ENCODE results near the gene SLC35B3. TPM values are rescaled to one million over a fixed set of nuclear protein-coding genes. Genes with fewer than 3 reads are reported as not detected.

SLC35B3 gene
- total and polyA plus RNA-seq, 2 donors (not counting 3 experiments of a cell fraction or from before 2014, with no cell fraction given), result 11.9 to 21.5 TPM

DNA sequence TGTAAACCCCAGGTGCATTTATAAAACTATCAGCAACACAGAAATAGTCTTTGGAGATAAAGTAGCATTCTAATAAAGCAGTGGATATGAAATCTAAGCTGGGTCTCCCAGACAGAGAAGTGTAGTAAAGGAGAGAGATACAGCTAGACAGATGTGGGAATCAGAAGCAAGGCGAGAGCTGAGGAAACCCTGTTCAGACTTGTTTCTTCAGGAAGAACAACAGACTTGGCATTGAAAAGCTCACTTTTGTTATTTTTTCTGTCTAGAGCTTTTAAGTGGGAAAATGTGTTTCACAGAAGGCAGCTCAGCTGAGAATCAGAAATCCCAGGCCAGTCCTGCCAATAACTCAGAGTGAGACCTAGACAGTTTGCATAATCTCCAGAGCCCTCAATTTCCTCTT, 52.9 kb downstream of the SLC35B3 start:
- Histone ChIP-seq H3K27ac (ENCODE audit: insufficient read depth, low read depth, low read length) (no peak overlapping the region), H2AFZ (ENCODE audit: low read depth, low read length) (no peak overlapping the region), H3K27me3 (ENCODE audit: control insufficient read depth in 2 of 2, insufficient read depth in 2 of 2, low read length in 2 of 2) (no peaks in the 10 kb centered on the region), H3K79me2 (ENCODE audit: control insufficient read depth, insufficient read depth, low read length) (no peaks in the 10 kb centered on the region), H3K4me1 (ENCODE audit: control insufficient read depth, extremely low read depth, insufficient read depth, low read length) (no peaks in the 10 kb centered on the region), H3K9ac (replicated peaks; ENCODE audit: extremely low read depth, insufficient read depth, low read length) (no peak overlapping the region), H4K20me1 (replicated peaks; ENCODE audit: control insufficient read depth, extremely low read depth, insufficient read depth, low read length) (no peaks in the 10 kb centered on the region), H3K9me3 (replicated peaks; ENCODE audit: control insufficient read depth, insufficient read depth, low read length) (no peaks in the 10 kb centered on the region), H3K4me2 (ENCODE audit: insufficient read depth, low read length) (no peak overlapping the region), H3K36me3 (ENCODE audit: control insufficient read depth in 2 of 2, extremely low read depth in 1 of 2, insufficient read depth in 2 of 2, low read length in 2 of 2) (no peaks in the 10 kb centered on the region), H3K4me3 (replicated peaks in 1 of 3; ENCODE audit: insufficient read depth in 1 of 3, low read depth in 1 of 3, low read length in 3 of 3) (no peak overlapping the region), H3K9me1 (replicated peaks; ENCODE audit: control insufficient read depth, extremely low read depth, insufficient read depth, low read length) (no peaks in the 10 kb centered on the region)
- ChIA-PET POLR2A (no interaction called here), CTCF (no interaction called here)
- TF ChIP-seq EZH2 (IDR thresholded peaks at IDR 0.05; ENCODE audit: borderline replicate concordance, low read depth, low read length, severe bottlenecking), result no peak
- no peak for TF ChIP-seq GATA2 (IDR thresholded peaks at IDR 0.05; ENCODE audit: insufficient read depth, insufficient read length, low read depth, low read length)
- TF ChIP-seq, protein P1, sequence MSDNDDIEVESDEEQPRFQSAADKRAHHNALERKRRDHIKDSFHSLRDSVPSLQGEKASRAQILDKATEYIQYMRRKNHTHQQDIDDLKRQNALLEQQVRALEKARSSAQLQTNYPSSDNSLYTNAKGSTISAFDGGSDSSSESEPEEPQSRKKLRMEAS (IDR thresholded peaks at IDR 0.05; ENCODE audit: insufficient read depth, insufficient read length), result no peak
- no peak for TF ChIP-seq POLR2AphosphoS5 (IDR thresholded peaks at IDR 0.05; ENCODE audit: insufficient read depth, low read depth, low read length)
- TF ChIP-seq, protein P2, sequence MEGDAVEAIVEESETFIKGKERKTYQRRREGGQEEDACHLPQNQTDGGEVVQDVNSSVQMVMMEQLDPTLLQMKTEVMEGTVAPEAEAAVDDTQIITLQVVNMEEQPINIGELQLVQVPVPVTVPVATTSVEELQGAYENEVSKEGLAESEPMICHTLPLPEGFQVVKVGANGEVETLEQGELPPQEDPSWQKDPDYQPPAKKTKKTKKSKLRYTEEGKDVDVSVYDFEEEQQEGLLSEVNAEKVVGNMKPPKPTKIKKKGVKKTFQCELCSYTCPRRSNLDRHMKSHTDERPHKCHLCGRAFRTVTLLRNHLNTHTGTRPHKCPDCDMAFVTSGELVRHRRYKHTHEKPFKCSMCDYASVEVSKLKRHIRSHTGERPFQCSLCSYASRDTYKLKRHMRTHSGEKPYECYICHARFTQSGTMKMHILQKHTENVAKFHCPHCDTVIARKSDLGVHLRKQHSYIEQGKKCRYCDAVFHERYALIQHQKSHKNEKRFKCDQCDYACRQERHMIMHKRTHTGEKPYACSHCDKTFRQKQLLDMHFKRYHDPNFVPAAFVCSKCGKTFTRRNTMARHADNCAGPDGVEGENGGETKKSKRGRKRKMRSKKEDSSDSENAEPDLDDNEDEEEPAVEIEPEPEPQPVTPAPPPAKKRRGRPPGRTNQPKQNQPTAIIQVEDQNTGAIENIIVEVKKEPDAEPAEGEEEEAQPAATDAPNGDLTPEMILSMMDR (IDR thresholded peaks at IDR 0.05; ENCODE audit: extremely low read depth in 1 of 2, insufficient read depth in 1 of 2, low read depth in 1 of 2, low read length in 2 of 2), result no peak
- no peak for TF ChIP-seq POLR2A (IDR thresholded peaks at IDR 0.05; ENCODE audit: low read depth, low read length)
- dilution Hi-C loops (cut with MboI; ENCODE audit: extremely low pct_ligation_motif_present, low sequenced_read_pairs) (no loop called here), intact Hi-C loops (cut with micrococcal nuclease) (no loop called here)
- DNase-seq (ENCODE audit: low read depth, low spot score) (no peak), FAIRE-seq (no peak)
- BruUV-seq (replicated peaks), result no TSS peak

DNA sequence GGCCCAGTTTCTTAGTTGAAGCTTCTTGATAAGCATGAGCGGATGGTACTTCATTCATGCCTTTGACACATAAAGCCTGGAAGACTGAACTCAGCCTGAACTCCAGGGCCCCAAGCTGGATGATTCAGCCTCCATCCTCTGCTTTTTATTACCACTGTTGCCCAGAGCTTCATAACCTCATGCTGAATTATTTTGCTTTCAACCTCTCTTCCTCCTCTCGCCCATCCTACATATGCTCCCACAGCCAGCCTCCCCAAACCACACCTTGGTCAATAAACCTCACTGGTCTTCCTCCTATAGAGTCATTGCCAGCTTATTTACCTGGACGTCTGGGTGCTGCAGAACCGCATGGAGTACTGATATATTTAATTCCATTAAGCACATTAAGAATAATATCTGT, 59.4 kb downstream of the SLC35B3 start:
- Histone ChIP-seq H3K4me2 (ENCODE audit: insufficient read depth, low read length) (no peak overlapping the region), H3K4me3 (replicated peaks in 1 of 3; ENCODE audit: insufficient read depth in 1 of 3, low read depth in 1 of 3, low read length in 3 of 3) (no peak overlapping the region), H3K36me3 (ENCODE audit: control insufficient read depth in 2 of 2, extremely low read depth in 1 of 2, insufficient read depth in 2 of 2, low read length in 2 of 2) (no peaks in the 10 kb centered on the region), H2AFZ (ENCODE audit: low read depth, low read length) (no peak overlapping the region), H4K20me1 (replicated peaks; ENCODE audit: control insufficient read depth, extremely low read depth, insufficient read depth, low read length) (no peaks in the 10 kb centered on the region), H3K9ac (replicated peaks; ENCODE audit: extremely low read depth, insufficient read depth, low read length) (no peak overlapping the region), H3K27ac (ENCODE audit: insufficient read depth, low read depth, low read length) (no peak overlapping the region), H3K79me2 (ENCODE audit: control insufficient read depth, insufficient read depth, low read length) (no peaks in the 10 kb centered on the region), H3K27me3 (ENCODE audit: control insufficient read depth in 2 of 2, insufficient read depth in 2 of 2, low read length in 2 of 2) (no peaks in the 10 kb centered on the region), H3K9me3 (replicated peaks; ENCODE audit: control insufficient read depth, insufficient read depth, low read length) (no peaks in the 10 kb centered on the region), H3K4me1 (ENCODE audit: control insufficient read depth, extremely low read depth, insufficient read depth, low read length) (no peaks in the 10 kb centered on the region), H3K9me1 (replicated peaks; ENCODE audit: control insufficient read depth, extremely low read depth, insufficient read depth, low read length) (no peaks in the 10 kb centered on the region)
- ChIA-PET POLR2A (no interaction called here), CTCF (no interaction called here)
- TF ChIP-seq POLR2AphosphoS5 (IDR thresholded peaks at IDR 0.05; ENCODE audit: insufficient read depth, low read depth, low read length), result no peak
- TF ChIP-seq, protein P1 (IDR thresholded peaks at IDR 0.05; ENCODE audit: insufficient read depth, insufficient read length), result no peak
- TF ChIP-seq POLR2A (IDR thresholded peaks at IDR 0.05; ENCODE audit: low read depth, low read length), result no peak
- no peak for TF ChIP-seq FOS (IDR thresholded peaks at IDR 0.05; ENCODE audit: borderline replicate concordance, insufficient read depth, low read length)
- TF ChIP-seq GATA2 (IDR thresholded peaks at IDR 0.05; ENCODE audit: insufficient read depth, insufficient read length, low read depth, low read length), result no peak
- TF ChIP-seq JUN (IDR thresholded peaks at IDR 0.05; ENCODE audit: borderline replicate concordance, insufficient read depth, insufficient read length, low read depth), result no peak
- TF ChIP-seq, protein P2 (IDR thresholded peaks at IDR 0.05; ENCODE audit: extremely low read depth in 1 of 2, insufficient read depth in 1 of 2, low read depth in 1 of 2, low read length in 2 of 2), result no peak
- TF ChIP-seq EZH2 (IDR thresholded peaks at IDR 0.05; ENCODE audit: borderline replicate concordance, low read depth, low read length, severe bottlenecking), result no peak
- no peak for TF ChIP-seq MYC (IDR thresholded peaks at IDR 0.05; ENCODE audit: low read depth, low read length)
- FAIRE-seq (no peak), DNase-seq (ENCODE audit: low read depth, low spot score) (no peak)
- intact Hi-C loops (cut with micrococcal nuclease) (no loop called here), dilution Hi-C loops (cut with MboI; ENCODE audit: extremely low pct_ligation_motif_present, low sequenced_read_pairs) (no loop called here)
- no TSS peak for BruUV-seq (replicated peaks)

Data from endothelial cell of umbilical vein (primary cell).